HCT116 (cell line): ENCODE results near the gene ARHGAP31.

ENCODE experiments used
- CEBPB ChIP-seq: IDR thresholded peaks from 2 replicates; pipeline ENCODE4 v1.6.1; 2012; ENCODE audit warnings: low read depth
- EZH2 ChIP-seq: fragments of 200-600 bp; sonication (generic); IDR thresholded peaks from 2 replicates; pipeline ENCODE4 v1.6.1; 2017; ENCODE audit warnings: antibody characterized with exemption, mixed run types
- EZH2phosphoT487 ChIP-seq: fragments of 200-600 bp; IDR thresholded peaks from 2 replicates; pipeline ENCODE4 v1.6.1; 2018; ENCODE audit warnings: antibody characterized with exemption, borderline replicate concordance
- POLR2A ChIP-seq: IDR thresholded peaks from 2 replicates; pipeline ENCODE4 v1.7.0; 2011; ENCODE audit warnings: borderline replicate concordance; ENCODE audit not compliant: insufficient read depth, insufficient read length; ENCODE audit errors: extremely low read depth
- POLR2AphosphoS5 ChIP-seq: IDR thresholded peaks from 2 replicates; pipeline ENCODE4 v1.6.1; 2011; ENCODE audit warnings: mild to moderate bottlenecking, low read depth, low read length, moderate library complexity
- SIN3A ChIP-seq: IDR thresholded peaks from 2 replicates; pipeline ENCODE4 v1.6.1; 2012; ENCODE audit warnings: low read depth
- SP1 ChIP-seq: IDR thresholded peaks from 2 replicates; pipeline ENCODE4 v1.6.1; 2012; ENCODE audit warnings: low read depth
- TCF7L2 ChIP-seq: IDR thresholded peaks from 2 replicates; pipeline ENCODE4 v1.7.0; 2011; ENCODE audit warnings: borderline replicate concordance, inconsistent platforms; ENCODE audit not compliant: insufficient read depth, insufficient read length; ENCODE audit errors: extremely low read depth
- ZNF274 ChIP-seq: fragments of 200-500 bp; sonication (Bioruptor generic); IDR thresholded peaks from 2 replicates; pipeline ENCODE4 v1.6.1; 2014; ENCODE audit warnings: mild to moderate bottlenecking, low read depth, low read length, inconsistent platforms
- TF ChIP-seq, protein P1 (sequence below), 3 experiments: fragments of 200-600 bp in 1 of 3; sonication (generic) in 1 of 3; IDR thresholded peaks in 2 of 3; conservative IDR thresholded peaks in 1 of 3; 2 replicates each; pipeline ENCODE4 v1.5.1; 2012 to 2017; ENCODE audit warnings: low read depth in 2 of 3, low read length in 2 of 3, antibody characterized with exemption in 1 of 3, borderline replicate concordance in 1 of 3, control low read depth in 1 of 3, mild to moderate bottlenecking in 1 of 3, mixed read lengths in 1 of 3, mixed run types in 1 of 3, moderate library complexity in 1 of 3; ENCODE audit not compliant: insufficient read depth in 1 of 3
- TF ChIP-seq, protein P2 (sequence below): IDR thresholded peaks from 2 replicates; pipeline ENCODE4 v1.6.1; 2012; ENCODE audit warnings: low read depth
- TF ChIP-seq, protein P3 (sequence below): IDR thresholded peaks from 2 replicates; pipeline ENCODE4 v1.6.1; 2012

DNA sequence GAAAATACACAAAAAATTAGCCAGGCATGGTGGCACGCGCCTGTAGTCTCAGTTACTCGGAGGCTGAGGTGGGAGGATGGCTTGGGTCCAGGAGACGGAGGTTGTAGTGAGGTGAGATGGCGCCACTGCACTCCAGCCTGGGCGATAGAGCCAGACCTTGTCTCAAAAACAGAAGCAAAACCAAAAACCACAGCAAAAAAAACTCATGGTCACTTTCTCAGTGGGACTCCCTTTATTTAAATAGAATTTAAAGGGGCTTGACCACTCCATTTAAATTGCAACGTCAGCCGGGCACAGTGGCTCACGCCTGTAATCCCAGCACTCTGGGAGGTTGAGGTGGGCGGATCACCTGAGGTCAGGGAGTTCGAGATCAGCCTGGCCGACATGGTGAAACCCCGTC lies 32.8 kb downstream of the ARHGAP31 start:
- TF ChIP-seq POLR2A = no peak
- no peak for TF ChIP-seq EZH2phosphoT487
- no peak for TF ChIP-seq EZH2
- no peak for TF ChIP-seq POLR2AphosphoS5
- TF ChIP-seq, protein P1, sequence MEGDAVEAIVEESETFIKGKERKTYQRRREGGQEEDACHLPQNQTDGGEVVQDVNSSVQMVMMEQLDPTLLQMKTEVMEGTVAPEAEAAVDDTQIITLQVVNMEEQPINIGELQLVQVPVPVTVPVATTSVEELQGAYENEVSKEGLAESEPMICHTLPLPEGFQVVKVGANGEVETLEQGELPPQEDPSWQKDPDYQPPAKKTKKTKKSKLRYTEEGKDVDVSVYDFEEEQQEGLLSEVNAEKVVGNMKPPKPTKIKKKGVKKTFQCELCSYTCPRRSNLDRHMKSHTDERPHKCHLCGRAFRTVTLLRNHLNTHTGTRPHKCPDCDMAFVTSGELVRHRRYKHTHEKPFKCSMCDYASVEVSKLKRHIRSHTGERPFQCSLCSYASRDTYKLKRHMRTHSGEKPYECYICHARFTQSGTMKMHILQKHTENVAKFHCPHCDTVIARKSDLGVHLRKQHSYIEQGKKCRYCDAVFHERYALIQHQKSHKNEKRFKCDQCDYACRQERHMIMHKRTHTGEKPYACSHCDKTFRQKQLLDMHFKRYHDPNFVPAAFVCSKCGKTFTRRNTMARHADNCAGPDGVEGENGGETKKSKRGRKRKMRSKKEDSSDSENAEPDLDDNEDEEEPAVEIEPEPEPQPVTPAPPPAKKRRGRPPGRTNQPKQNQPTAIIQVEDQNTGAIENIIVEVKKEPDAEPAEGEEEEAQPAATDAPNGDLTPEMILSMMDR (IDR thresholded peaks at IDR 0.05 in 2 of 3, conservative IDR thresholded peaks at IDR 0.05 in 1 of 3; ENCODE audit: borderline replicate concordance in 1 of 3, insufficient read depth in 1 of 3, low read depth in 2 of 3, low read length in 2 of 3) = no peak
- TF ChIP-seq SP1 = no peak
- TF ChIP-seq CEBPB = no peak
- TF ChIP-seq, protein P2, sequence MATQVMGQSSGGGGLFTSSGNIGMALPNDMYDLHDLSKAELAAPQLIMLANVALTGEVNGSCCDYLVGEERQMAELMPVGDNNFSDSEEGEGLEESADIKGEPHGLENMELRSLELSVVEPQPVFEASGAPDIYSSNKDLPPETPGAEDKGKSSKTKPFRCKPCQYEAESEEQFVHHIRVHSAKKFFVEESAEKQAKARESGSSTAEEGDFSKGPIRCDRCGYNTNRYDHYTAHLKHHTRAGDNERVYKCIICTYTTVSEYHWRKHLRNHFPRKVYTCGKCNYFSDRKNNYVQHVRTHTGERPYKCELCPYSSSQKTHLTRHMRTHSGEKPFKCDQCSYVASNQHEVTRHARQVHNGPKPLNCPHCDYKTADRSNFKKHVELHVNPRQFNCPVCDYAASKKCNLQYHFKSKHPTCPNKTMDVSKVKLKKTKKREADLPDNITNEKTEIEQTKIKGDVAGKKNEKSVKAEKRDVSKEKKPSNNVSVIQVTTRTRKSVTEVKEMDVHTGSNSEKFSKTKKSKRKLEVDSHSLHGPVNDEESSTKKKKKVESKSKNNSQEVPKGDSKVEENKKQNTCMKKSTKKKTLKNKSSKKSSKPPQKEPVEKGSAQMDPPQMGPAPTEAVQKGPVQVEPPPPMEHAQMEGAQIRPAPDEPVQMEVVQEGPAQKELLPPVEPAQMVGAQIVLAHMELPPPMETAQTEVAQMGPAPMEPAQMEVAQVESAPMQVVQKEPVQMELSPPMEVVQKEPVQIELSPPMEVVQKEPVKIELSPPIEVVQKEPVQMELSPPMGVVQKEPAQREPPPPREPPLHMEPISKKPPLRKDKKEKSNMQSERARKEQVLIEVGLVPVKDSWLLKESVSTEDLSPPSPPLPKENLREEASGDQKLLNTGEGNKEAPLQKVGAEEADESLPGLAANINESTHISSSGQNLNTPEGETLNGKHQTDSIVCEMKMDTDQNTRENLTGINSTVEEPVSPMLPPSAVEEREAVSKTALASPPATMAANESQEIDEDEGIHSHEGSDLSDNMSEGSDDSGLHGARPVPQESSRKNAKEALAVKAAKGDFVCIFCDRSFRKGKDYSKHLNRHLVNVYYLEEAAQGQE = no peak
- TF ChIP-seq ZNF274 = no peak
- no peak for TF ChIP-seq TCF7L2
- TF ChIP-seq, protein P3, sequence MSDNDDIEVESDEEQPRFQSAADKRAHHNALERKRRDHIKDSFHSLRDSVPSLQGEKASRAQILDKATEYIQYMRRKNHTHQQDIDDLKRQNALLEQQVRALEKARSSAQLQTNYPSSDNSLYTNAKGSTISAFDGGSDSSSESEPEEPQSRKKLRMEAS = no peak
- TF ChIP-seq SIN3A = no peak
